ENCODE results near the gene APBB1IP. TPM values are rescaled to one million over a fixed set of nuclear protein-coding genes. Genes with fewer than 3 reads are reported as not detected.
A peak's percentile ranks its signal among the peaks of the same experiment; 100 is the strongest.

The APBB1IP gene
- total and polyA plus RNA-seq, 9 of the 15 experiments (the other 6 are each of a cell fraction or from before 2014, with no cell fraction given): 0.03 to 0.11 (median 0.06) TPM; not detected in 4

GRCh38 chr10:26407406-26407969 is 30.7 kb upstream of the APBB1IP start:
- ATAC-seq: no peak

GRCh38 chr10:26408858-26409494 is 29.2 kb upstream of the APBB1IP start:
- FAIRE-seq (no peak), ATAC-seq (no peak), DNase-seq (ENCODE audit: extremely low read depth in 1 of 4, low spot score in 3 of 4) (no peak)
- in situ Hi-C loops (cut with MboI) (no loop called here), intact Hi-C loops (cut with micrococcal nuclease) (no loop called here)
- Histone ChIP-seq H3K4me2 (ENCODE audit: insufficient read depth, low read length) (no peak overlapping the region), H3K27me3 (ENCODE audit: control insufficient read depth in 2 of 2, insufficient read depth in 2 of 2, low read length in 2 of 2) (no peaks in the 10 kb centered on the region), H3K9ac (ENCODE audit: insufficient read depth in 1 of 2, low read depth in 2 of 2, low read length in 2 of 2) (no peak overlapping the region), H4K20me1 (replicated peaks; ENCODE audit: control insufficient read depth, insufficient read depth, low read length) (no peaks in the 10 kb centered on the region), H3K4me1 (replicated peaks in 1 of 2; ENCODE audit: control insufficient read depth in 2 of 2, insufficient read depth in 2 of 2, low read length in 2 of 2) (no peaks in the 10 kb centered on the region), H3K36me3 (ENCODE audit: control insufficient read depth, insufficient read depth, low read length) (no peaks in the 10 kb centered on the region), H3K9me3 (replicated peaks; ENCODE audit: control insufficient read depth, insufficient read depth, low read depth, low read length) (no peaks in the 10 kb centered on the region), H3K9me1 (ENCODE audit: control insufficient read depth, insufficient read depth, low read length) (no peaks in the 10 kb centered on the region), H3K79me2 (ENCODE audit: control insufficient read depth, insufficient read depth, low read length) (no peaks in the 10 kb centered on the region), H3K4me3 (no peak overlapping the region), H3K27ac (ENCODE audit: extremely low read depth, low read depth, low read length) (no peak overlapping the region), H2AFZ (ENCODE audit: low read depth, low read length) (no peak overlapping the region)
- ChIA-PET CTCF (ENCODE audit: low intra/inter-chr PET ratio) (no interaction called here), POLR2A (interaction anchor here (0.8 to 1.4 kb wide), 2 partner anchors 18 to 269 kb away, joined by 3 to 4 read pairs; no protein-coding TSS in a partner anchor)
- no TSS peak for BruUV-seq (replicated peaks)
- 0% methylated on average over 5 of the region's 5 CpGs for WGBS (ENCODE audit: insufficient coverage, low coverage, missing lambda C conversion rate)
- no peak for TF ChIP-seq CEBPZ (IDR thresholded peaks at IDR 0.05; ENCODE audit: borderline replicate concordance, low read depth, low read length)
- TF ChIP-seq SMARCC2 (IDR thresholded peaks at IDR 0.05; ENCODE audit: low read depth): no peak

More at GRCh38 chr10:26407406-26407969, 30.7 kb upstream of the APBB1IP start:
- FAIRE-seq (no peak), DNase-seq (ENCODE audit: extremely low read depth in 1 of 4, low spot score in 3 of 4) (no peak)
- Histone ChIP-seq H3K36me3 (ENCODE audit: control insufficient read depth, insufficient read depth, low read length) (no peaks in the 10 kb centered on the region), H3K4me3 (no peak overlapping the region), H3K27ac (ENCODE audit: extremely low read depth, low read depth, low read length) (no peak overlapping the region), H3K4me1 (replicated peaks in 1 of 2; ENCODE audit: control insufficient read depth in 2 of 2, insufficient read depth in 2 of 2, low read length in 2 of 2) (no peaks in the 10 kb centered on the region), H3K9me3 (replicated peaks; ENCODE audit: control insufficient read depth, insufficient read depth, low read depth, low read length) (no peaks in the 10 kb centered on the region), H3K4me2 (ENCODE audit: insufficient read depth, low read length) (no peak overlapping the region), H4K20me1 (replicated peaks; ENCODE audit: control insufficient read depth, insufficient read depth, low read length) (no peaks in the 10 kb centered on the region), H3K79me2 (ENCODE audit: control insufficient read depth, insufficient read depth, low read length) (no peaks in the 10 kb centered on the region), H3K9ac (ENCODE audit: insufficient read depth in 1 of 2, low read depth in 2 of 2, low read length in 2 of 2) (no peak overlapping the region), H3K9me1 (ENCODE audit: control insufficient read depth, insufficient read depth, low read length) (no peaks in the 10 kb centered on the region), H2AFZ (ENCODE audit: low read depth, low read length) (no peak overlapping the region), H3K27me3 (ENCODE audit: control insufficient read depth in 2 of 2, insufficient read depth in 2 of 2, low read length in 2 of 2) (no peaks in the 10 kb centered on the region)
- intact Hi-C loops (cut with micrococcal nuclease): no loop called here
- in situ Hi-C loops (cut with MboI): no loop called here
- no TSS peak for BruUV-seq (replicated peaks)
- POLR2A ChIA-PET: no interaction called here
- no peak for TF ChIP-seq PCBP2 (IDR thresholded peaks at IDR 0.05; ENCODE audit: low read depth, low read length, poor library complexity, severe bottlenecking)
- TF ChIP-seq DNMT1 (IDR thresholded peaks at IDR 0.05): no peak
- TF ChIP-seq FOSL1 (tag; conservative IDR thresholded peaks at IDR 0.05): 0 out of 2 replicates have a peak, but pooled peaks have one; percentile 23
- TF ChIP-seq KLF1 (tag; IDR thresholded peaks at IDR 0.05): no peak
- CTCF ChIA-PET (ENCODE audit: low intra/inter-chr PET ratio): no interaction called here
- whole genome bisulfite sequencing (ENCODE audit: insufficient coverage, low coverage, missing lambda C conversion rate): 6% methylated on average over 2 of the region's 2 CpGs

All from K562 (cell line).